ENCODE data around the gene HJURP. TPM values are rescaled to one million over a fixed set of nuclear protein-coding genes. Genes with fewer than 3 reads are reported as not detected.

Gene HJURP
- total RNA-seq, 6 experiments from 2014 or later: 16.8 to 33.6 (median 32.4) TPM

GRCh38 chr2:233822101-233822771 lies 32.1 kb downstream of the HJURP start:
- Mint-ChIP-seq H3K36me3 (ENCODE audit: low read depth) (no peaks in the 10 kb centered on the region), H3K4me3 (no peak overlapping the region), H3K27ac (no peak overlapping the region), H3K9me3 (no peaks in the 10 kb centered on the region), H3K27me3 (ENCODE audit: insufficient read depth) (peaks cover 26% of the 10 kb centered on the region), H3K4me1 (ENCODE audit: low read depth) (no peaks in the 10 kb centered on the region)
- DNase-seq: no peak
- TF ChIP-seq, protein P1, sequence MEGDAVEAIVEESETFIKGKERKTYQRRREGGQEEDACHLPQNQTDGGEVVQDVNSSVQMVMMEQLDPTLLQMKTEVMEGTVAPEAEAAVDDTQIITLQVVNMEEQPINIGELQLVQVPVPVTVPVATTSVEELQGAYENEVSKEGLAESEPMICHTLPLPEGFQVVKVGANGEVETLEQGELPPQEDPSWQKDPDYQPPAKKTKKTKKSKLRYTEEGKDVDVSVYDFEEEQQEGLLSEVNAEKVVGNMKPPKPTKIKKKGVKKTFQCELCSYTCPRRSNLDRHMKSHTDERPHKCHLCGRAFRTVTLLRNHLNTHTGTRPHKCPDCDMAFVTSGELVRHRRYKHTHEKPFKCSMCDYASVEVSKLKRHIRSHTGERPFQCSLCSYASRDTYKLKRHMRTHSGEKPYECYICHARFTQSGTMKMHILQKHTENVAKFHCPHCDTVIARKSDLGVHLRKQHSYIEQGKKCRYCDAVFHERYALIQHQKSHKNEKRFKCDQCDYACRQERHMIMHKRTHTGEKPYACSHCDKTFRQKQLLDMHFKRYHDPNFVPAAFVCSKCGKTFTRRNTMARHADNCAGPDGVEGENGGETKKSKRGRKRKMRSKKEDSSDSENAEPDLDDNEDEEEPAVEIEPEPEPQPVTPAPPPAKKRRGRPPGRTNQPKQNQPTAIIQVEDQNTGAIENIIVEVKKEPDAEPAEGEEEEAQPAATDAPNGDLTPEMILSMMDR (IDR thresholded peaks at IDR 0.05): no peak

GRCh38 chr2:233821709-233822100 lies 32.6 kb downstream of the HJURP start:
- Mint-ChIP-seq H3K36me3 (ENCODE audit: low read depth) (no peaks in the 10 kb centered on the region), H3K9me3 (no peaks in the 10 kb centered on the region), H3K27ac (no peak overlapping the region), H3K4me1 (ENCODE audit: low read depth) (no peaks in the 10 kb centered on the region), H3K4me3 (no peak overlapping the region), H3K27me3 (ENCODE audit: insufficient read depth) (peaks cover 26% of the 10 kb centered on the region)
- no peak for DNase-seq
- TF ChIP-seq, protein P1 (IDR thresholded peaks at IDR 0.05): no peak

GRCh38 chr2:233821196-233821595 lies 33.1 kb downstream of the HJURP start:
- DNase-seq: no peak
- TF ChIP-seq, protein P1 (IDR thresholded peaks at IDR 0.05): no peak
- Mint-ChIP-seq H3K27ac (no peak overlapping the region), H3K36me3 (ENCODE audit: low read depth) (no peaks in the 10 kb centered on the region), H3K4me3 (no peak overlapping the region), H3K27me3 (ENCODE audit: insufficient read depth) (peaks cover 26% of the 10 kb centered on the region), H3K4me1 (ENCODE audit: low read depth) (no peaks in the 10 kb centered on the region), H3K9me3 (no peaks in the 10 kb centered on the region)

- no peaks in the 10 kb centered on the region for H3K9me3 Mint-ChIP-seq
- no peaks in the 10 kb centered on the region for H3K36me3 Mint-ChIP-seq (ENCODE audit: low read depth)
- no peak for DNase-seq
- H3K27me3 Mint-ChIP-seq (ENCODE audit: insufficient read depth): peaks cover 26% of the 10 kb centered on the region
- no peak overlapping the region for H3K4me3 Mint-ChIP-seq
- TF ChIP-seq, protein P1 (IDR thresholded peaks at IDR 0.05): no peak
- no peak overlapping the region for H3K27ac Mint-ChIP-seq
- no peaks in the 10 kb centered on the region for H3K4me1 Mint-ChIP-seq (ENCODE audit: low read depth)
These were observed 33.6 kb downstream of the HJURP start for GRCh38 chr2:233820774-233821105.

DNA sequence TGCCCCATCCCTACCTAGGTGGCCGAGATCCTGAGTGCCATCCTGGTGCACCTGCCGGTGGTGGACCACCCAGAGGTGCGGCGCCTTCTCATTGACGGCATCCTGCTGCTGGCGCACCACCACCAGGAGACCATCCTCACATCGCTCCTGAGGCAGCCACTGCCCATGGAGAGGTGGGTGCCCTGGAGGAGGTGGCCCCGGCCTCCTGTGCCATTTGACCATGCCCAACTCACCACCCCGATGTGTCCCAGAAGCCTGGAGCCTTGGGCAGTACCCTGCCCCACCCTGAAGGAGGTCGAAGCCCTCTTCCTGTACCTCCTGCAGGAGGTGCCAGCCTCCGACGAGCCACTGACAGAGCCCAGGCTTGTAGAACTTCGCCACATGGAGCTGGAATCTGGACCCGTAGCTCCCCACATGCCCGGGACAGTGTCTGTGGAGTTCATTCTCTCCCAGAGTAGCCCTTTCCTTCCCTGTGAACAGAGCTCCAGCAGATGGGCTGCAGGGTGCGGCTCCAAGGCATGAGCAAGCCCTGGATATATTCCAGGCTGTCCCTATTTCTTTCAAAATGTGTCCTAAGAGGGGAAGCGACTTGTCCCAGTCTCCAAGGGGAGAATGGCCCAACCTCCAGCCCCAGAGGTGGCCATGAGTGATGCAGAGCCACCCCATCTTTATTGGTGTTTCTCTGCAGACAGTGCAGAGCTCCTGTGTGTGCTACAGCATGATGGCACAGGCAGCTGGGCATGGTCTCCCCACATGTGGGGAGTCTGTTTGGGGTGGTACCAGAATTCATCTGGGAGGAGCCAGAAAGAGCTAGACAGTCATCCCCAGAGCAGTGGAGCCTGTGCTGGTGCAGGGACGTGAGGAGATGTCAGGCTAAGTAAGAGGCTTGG lies 34.2 kb downstream of the HJURP start:
- TF ChIP-seq, protein P1 (IDR thresholded peaks at IDR 0.05): no peak
- no peaks in the 10 kb centered on the region for H3K9me3 Mint-ChIP-seq
- no peak overlapping the region for H3K27ac Mint-ChIP-seq
- H3K27me3 Mint-ChIP-seq (ENCODE audit: insufficient read depth): peaks cover 24% of the 10 kb centered on the region
- no peaks in the 10 kb centered on the region for H3K4me1 Mint-ChIP-seq (ENCODE audit: low read depth)
- no peaks in the 10 kb centered on the region for H3K36me3 Mint-ChIP-seq (ENCODE audit: low read depth)
- H3K4me3 Mint-ChIP-seq: no peak overlapping the region
- no peak for DNase-seq

Measured in HFFc6 (cell line).